HepG2 (cell line): ENCODE data around the gene RNF40. TPM values are rescaled to one million over a fixed set of nuclear protein-coding genes. Genes with fewer than 3 reads are reported as not detected.
A peak's percentile ranks its signal among the peaks of the same experiment; 100 is the strongest.

Experiments used
- GATAD1 ChIP-seq: IDR thresholded peaks from 2 replicates; pipeline ENCODE4 v1.6.1; 2016; ENCODE audit warnings: missing genetic modification reagents, missing compliant biosample characterization
- GLMP ChIP-seq: sonication (generic); formaldehyde crosslinking; IDR thresholded peaks from 2 replicates; pipeline ENCODE4 v1.9.0; 2021; ENCODE audit warnings: missing genetic modification reagents, mild to moderate bottlenecking, borderline replicate concordance
- KLF12 ChIP-seq: sonication (generic); formaldehyde crosslinking; IDR thresholded peaks from 2 replicates; pipeline ENCODE4 v1.4.0; 2020; ENCODE audit warnings: missing genetic modification reagents, borderline replicate concordance
- RARG ChIP-seq: sonication (generic); formaldehyde crosslinking; IDR thresholded peaks from 2 replicates; pipeline ENCODE4 v1.4.0; 2020; ENCODE audit warnings: low read depth, mild to moderate bottlenecking, missing genetic modification reagents
- SOX6 ChIP-seq, 2 experiments: fragments of 450-650 bp in 1 of 2; sonication (generic) in 1 of 2; formaldehyde crosslinking in 1 of 2; IDR thresholded peaks; 2 replicates each; pipeline versions ENCODE4 v1.4.0 to v1.6.1; 2017 to 2020; ENCODE audit warnings: antibody characterized with exemption in 1 of 2, mild to moderate bottlenecking in 1 of 2, missing genetic modification reagents in 1 of 2
- ZBTB40 ChIP-seq, 2 experiments: fragments of 450-650 bp in 1 of 2; sonication (generic) in 1 of 2; formaldehyde crosslinking in 1 of 2; IDR thresholded peaks; 2 replicates each; pipeline versions ENCODE4 v1.6.1 to v1.8.0; 2016 to 2022; ENCODE audit warnings: antibody characterized with exemption in 1 of 2, mild to moderate bottlenecking in 1 of 2, missing genetic modification reagents in 1 of 2
- ZHX2 ChIP-seq, 2 experiments: sonication (generic) in 1 of 2; formaldehyde crosslinking in 1 of 2; IDR thresholded peaks; 2 replicates each; pipeline versions ENCODE4 v1.6.1 to v1.9.0; 2014 to 2022; ENCODE audit warnings: antibody characterized with exemption in 1 of 2, borderline replicate concordance in 1 of 2, inconsistent platforms in 1 of 2, low read depth in 1 of 2, missing genetic modification reagents in 1 of 2
- ZNF34 ChIP-seq: sonication (generic); formaldehyde crosslinking; IDR thresholded peaks from 2 replicates; pipeline ENCODE4 v1.4.0; 2020; ENCODE audit warnings: mild to moderate bottlenecking, missing genetic modification reagents, borderline replicate concordance
- polyA plus RNA-seq, 8 experiments: library from polyadenylated mRNA; depleted of rRNA in 3 of 8; stranded (reverse) in 7 of 8; unstranded in 1 of 8; fragments of >200 nt; fragmentation: Illumina TruSeq in 4 of 8; extraction: Trizol in 4 of 8; gene quantifications; 2 replicates each; pipeline versions ENCODE4 v1.2.1 to v1.2.3, GENCODE V29; 2011 to 2016; ENCODE audit warnings: low read depth in 4 of 8, missing spikeins in 1 of 8, mixed read lengths in 1 of 8; ENCODE audit not compliant: insufficient read depth in 1 of 8
- total RNA-seq, 5 experiments: library from RNA; depleted of rRNA; stranded (reverse); fragments of >200 nt; fragmentation: Illumina TruSeq; extraction: Trizol; gene quantifications; 2 replicates each; pipeline ENCODE4 v1.2.3, GENCODE V29; 2016; ENCODE audit warnings: low read depth in 1 of 5

RNF40 gene
- total and polyA plus RNA-seq, 2 of the 13 experiments (the other 11 are each of a cell fraction or from before 2014, with no cell fraction given) = 84.0 to 85.6 TPM

- peak; percentile 94 for TF ChIP-seq GATAD1 (CRISPR knock-in tag)
- no peak for TF ChIP-seq GLMP (CRISPR knock-in tag)
- no peak for TF ChIP-seq ZBTB40 (IDR thresholded peaks at IDR 0.05)
- TF ChIP-seq ZBTB40 (CRISPR knock-in tag; IDR thresholded peaks at IDR 0.05) = peak; percentile 62
- TF ChIP-seq ZHX2 (IDR thresholded peaks at IDR 0.05; ENCODE audit: low read depth) = peak; percentile 98
- 0 out of 2 replicates have a peak, but pooled peaks have one; percentile 71 for TF ChIP-seq ZHX2 (CRISPR knock-in tag; IDR thresholded peaks at IDR 0.05; ENCODE audit: borderline replicate concordance)
- TF ChIP-seq KLF12 = no peak; the same call in 1 of the 2 replicates
- peak; percentile 74; the same call in 1 of the 2 replicates for TF ChIP-seq ZNF34 (CRISPR knock-in tag)
- no peak for TF ChIP-seq RARG (CRISPR knock-in tag)
- TF ChIP-seq SOX6 (IDR thresholded peaks at IDR 0.05) = no peak
- peak; percentile 35 for TF ChIP-seq SOX6 (CRISPR knock-in tag; IDR thresholded peaks at IDR 0.05)
These were observed at the start of gene RNF40, which contains the start of gene CFAP119 (continued) for GRCh38 chr16:30761928-30762902.
